ENCODE measurements around the gene TMEM240.
"Not testable (repeated sequence)": the region's sequence is repeated elsewhere in the genome, so short reads cannot be mapped to it uniquely, and the experiment has no call there.

Gene TMEM240

DNA sequence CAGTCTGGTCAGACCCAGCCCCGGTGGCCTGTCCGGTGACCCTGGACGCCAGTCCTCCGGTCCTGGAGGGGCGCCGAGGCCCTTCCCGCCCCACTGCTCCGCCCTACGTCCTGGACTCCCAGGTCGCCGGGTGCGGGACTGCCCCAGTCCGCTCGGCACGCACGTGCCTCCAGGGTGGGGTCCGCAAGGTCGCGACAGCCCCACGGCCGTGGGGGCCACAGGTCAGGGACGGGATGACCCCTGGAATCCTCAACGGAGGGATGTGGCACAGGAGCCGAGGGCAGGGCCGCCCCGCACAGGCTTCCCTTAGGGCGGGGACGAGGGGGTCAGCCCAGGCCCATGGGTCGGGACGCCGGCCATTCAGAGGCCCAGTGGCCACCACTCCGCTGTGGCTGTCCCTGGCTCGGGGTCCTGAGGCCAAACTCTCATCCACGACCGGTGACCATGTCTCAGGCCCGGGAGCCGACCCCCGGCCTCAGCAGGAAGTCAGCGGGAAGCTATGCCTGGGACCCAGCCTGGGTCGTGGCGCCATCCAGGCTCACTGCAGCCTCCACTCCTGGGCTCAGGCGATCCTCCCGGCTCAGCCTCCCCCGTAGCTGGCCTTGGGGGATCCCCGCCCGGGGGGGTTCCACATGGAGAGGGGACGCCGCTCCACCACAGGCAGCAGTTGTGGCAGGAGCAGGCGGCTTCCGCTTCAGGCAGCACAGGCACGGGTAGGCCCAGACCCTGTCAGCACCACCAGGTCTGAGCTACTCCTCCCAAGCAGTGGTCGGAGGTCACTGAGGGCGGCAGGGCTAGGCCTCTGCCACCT is 599 bp upstream of the TMEM240 start:
- DNase-seq (ENCODE audit: low read depth in 2 of 2): no peak

DNA sequence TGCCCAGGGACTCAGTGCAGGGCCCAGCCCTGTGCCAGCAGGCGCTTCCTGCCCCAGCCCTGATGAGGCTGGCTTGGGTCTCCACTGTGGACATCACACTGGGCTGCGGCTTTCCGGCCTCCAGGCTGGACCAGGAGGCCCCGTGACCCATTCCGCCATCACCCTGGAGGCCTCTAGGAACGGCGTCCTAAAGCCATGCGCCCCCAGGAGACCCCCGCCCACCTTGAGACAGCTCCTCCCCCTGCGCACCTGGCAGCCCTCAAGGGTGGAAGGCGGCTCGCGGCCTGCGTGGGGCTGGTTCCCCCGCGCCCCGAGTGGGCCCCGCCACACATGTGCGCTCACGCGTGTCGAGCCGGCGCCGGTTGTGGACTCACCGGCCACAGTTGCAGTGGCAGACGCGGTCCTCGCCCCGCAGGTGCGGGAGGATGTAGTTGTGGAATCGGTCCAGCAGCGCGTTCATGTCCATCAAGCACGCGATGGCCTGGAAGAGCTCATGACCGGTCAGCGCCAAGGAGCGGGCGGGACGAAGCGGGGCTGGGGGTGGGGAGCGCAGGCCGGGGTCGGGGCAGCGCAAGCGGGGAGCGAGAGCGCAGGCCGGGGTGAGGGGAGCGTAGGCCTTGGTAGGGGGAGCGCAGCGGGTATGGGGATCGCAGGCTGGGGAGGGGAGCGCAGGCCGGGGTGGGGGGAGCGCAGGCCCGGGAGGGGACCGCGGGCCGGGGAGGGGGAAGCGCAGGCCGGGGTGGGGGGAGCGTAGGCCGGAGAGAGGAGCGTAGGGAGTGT is 924 bp downstream of the TMEM240 start:
- DNase-seq (ENCODE audit: low read depth in 2 of 2): no peak

DNA sequence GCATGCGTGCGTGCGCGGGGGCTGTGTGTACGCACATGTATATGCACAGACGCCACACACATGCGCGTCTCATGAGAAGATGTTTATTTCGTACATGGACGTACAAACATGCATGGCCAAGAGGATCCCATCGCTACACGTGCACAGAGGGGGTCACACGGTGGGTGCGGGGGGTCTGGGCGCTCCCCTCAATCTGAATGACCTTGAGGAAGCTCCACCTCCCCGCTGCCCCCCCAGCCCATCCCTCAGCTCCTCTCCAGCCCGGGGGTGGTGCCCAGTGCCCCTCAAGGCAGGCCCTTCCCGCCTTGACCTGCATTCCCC is 1.5 kb downstream of the TMEM240 start:
- DNase-seq (ENCODE audit: low read depth in 2 of 2): no peak

DNA sequence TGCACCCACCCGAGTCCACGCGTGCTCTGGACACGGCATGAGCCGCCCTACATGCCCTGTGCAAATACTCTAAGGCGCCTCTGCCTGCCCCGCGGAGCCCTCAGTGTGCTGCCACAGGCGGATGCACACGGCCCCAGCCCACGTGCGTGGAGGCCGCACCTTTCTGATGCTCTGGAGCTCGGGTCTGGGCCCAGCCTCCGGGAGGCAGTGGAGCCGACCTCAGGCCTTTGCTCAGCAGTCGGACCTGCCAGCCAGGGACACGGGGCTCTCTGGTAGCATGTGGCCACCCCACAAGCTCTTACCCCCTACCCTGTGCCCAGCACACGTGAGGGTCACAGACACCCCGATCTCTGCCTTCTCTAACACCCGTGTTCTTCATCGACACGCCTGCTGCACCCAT is 2.1 kb downstream of the TMEM240 start:
- no peak for DNase-seq (ENCODE audit: low read depth in 2 of 2)

DNA sequence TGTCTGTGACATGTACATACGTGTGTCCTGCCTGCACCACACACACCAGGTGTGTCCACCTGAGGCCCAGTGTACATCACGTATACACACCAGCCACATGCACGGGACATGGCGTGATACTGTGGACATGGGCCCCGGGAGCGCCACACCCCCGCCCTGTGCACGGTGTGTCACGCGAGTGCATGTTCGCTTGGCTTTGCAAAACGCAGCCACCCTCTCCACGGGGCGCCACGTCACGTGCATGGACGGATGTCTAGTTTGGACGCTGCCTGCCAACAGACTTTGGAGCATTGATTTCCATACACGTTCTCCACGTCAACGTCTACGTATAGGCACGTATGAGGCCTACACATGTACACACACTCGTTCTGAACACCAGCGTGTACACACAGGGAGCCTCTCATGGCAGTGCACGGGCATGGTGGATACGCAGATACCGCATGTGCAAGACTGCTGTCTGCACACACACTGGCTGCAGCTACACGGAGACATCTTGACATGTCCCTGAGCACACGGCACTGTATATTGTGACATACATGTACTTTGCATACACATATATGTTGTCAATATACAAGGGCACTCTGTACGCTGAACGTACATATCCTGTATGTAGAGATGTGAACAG is 2.7 kb downstream of the TMEM240 start:
- DNase-seq (ENCODE audit: low read depth in 2 of 2): no peak

DNA sequence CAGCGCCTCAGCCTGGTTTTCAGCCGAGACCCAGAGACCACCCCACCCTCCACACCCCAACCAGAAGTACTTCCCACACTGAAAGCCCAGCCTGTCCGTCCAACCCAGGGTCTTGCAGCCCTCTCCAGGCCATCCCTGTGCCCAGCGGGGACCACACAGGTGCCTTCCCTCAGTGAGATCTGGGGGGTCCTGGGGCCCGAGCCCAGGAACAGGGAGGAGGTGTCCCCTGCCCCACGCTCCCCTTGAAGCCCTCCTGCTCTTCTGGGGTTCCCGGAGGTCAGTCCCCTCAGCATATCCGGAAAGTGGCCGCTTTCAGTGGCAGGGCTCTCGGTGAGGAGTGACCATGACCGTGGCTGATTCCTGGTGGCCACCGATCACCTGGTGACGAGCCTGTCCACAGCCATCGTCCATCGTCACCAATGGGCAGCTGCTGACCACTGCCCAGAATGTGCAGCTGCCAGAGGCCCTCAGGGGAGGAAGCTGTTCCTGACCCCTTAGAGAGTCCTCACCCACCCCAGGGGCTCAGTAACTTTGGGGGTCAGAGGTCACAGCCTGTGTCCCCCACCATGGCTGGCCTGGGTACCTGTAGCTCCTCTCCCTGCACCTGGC is 3.4 kb downstream of the TMEM240 start:
- DNase-seq (ENCODE audit: low read depth in 2 of 2): no peak

DNA sequence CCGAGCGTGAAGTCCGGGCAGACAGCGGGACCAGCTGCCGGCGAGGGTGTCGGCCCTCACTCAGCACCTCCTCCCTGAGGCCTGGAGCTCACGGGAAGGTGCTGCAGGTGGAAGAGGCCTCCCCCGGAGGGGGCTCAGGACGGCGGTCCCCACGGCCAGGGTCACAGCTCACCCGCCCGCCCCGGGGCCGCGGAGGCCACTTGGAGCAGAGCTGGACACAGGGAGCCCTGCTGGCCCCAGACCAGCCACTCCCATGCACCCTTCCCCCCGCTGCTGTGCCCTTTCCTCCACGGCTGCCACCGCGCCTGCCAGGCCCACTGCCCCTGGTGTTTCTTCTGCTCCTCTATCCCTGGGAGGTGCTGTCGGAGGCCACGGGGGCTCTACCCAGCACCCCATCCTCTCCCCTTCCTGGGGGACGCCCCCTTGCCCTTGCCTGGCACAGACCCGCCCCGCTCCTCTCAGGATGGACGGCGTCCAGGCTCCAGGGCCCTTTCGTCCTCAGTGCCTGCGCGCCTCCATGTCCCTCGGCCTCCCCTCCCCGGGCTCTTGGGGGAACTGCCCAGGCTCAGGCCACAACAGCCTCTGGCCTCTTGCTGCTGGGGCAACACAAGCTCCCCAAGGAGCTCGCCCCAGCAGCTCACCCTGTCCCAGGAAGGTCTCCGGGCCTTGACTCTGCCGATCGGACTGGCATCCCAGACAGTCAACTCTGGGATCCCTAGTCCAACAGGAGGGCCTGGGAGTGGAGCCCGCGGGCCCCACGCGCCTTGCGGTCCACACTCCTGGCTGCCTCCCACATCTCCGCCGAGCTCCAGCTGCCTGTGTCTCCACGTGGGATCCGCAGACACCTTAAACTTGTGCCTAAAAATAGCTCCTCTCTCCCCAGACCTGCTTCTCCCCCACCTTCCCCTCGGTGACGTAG is 4.1 kb downstream of the TMEM240 start:
- no peak for DNase-seq (ENCODE audit: low read depth in 2 of 2)

DNA sequence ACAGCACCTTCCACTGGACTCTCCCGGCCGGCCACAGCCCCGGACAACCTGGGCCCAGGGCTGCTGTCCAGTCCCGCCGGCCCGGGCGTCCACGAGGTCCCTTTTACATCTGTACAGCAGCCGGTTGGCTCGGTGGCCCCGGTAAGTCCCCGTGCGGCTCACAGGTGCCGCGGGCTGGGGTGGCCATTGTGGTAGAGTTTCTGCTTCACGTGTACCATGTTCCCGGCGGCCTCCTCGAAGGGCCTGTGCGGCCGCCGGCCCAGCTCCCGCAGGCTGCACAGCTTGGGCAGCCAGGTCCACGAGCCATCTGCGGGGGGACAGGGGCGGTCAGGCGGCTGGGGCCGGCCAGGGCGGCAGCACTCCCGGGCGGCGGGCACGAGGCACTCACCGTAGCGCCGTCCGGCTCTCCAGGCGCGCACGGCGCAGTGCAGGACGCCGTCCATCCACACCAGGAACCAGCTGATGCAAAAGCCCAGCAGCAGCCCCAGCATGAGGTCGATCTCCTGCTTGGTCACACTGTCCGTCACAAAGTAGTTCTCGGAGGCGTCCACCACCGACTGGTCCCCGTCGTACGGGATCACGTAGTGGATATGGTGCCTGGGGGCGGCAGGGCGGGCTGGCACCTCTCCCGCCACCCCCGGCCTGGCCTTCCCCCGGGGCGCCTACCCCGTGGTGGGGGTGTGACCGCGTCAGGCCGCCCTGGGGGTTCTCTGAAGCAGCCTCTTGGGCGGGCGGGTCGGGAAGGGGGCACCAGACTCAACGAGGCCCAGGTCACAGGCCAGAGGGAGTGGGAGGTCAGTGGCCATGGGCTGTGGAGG is 5.0 kb downstream of the TMEM240 start:
- no peak for DNase-seq (ENCODE audit: low read depth in 2 of 2)

DNA sequence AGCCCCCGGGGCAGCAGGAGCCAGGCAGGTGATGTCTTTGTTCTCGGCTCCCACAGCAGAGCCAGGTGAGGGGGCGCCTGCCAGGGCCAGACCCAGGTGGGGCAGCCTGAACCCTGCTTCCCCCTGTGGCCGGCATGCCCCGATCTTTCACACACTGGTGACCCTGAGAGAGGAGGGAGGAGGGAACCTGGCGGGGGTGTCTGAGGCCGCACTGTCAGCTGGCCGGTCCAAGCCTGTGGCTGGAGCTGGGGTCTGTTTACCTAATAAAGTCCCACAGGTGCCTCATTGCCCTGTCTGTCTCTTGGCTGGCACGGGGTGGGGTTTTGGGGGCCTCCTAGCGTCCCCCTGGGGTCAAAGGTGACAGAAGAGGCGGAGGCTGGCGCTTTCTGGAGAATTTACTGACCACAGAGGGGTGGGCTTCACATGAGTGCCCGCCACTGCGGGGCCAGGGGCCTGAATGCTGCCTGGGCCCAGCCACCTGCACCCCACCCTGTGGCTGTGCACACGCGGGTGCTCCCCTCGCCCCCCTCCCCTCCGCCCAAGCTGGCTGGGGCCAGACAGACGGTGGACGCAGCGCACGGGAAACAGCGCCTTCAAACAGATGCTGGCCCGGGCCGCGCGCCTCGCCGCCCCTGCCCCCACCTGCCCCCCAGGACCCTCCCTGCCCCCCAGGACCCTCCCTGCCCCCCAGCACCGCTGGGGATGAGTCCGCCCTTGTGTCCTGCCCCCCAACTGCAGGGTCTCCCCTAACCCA is 5.8 kb downstream of the TMEM240 start:
- DNase-seq (ENCODE audit: low read depth in 2 of 2): no peak

DNA sequence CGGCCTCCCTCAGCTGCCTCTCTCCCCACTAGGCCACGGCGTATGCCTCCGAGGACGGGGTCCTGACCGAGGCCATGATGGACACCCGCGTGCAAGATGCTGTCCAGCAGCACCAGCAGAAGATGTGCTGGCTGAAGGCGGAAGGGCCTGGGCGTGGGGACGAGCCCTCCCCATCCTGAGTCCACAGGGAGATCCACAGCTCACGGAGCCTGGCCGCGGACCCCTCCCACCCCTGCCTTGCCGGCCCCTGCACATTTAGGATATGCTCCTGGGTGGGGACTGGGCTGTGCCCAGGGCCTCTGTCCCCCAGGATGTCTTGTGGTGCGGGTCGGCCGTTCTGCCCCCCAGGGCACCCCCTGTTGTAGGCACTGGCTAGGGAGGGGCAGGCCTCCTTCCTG is 6.5 kb downstream of the TMEM240 start:
- not testable (repeated sequence) for DNase-seq (ENCODE audit: low read depth in 2 of 2)

DNA sequence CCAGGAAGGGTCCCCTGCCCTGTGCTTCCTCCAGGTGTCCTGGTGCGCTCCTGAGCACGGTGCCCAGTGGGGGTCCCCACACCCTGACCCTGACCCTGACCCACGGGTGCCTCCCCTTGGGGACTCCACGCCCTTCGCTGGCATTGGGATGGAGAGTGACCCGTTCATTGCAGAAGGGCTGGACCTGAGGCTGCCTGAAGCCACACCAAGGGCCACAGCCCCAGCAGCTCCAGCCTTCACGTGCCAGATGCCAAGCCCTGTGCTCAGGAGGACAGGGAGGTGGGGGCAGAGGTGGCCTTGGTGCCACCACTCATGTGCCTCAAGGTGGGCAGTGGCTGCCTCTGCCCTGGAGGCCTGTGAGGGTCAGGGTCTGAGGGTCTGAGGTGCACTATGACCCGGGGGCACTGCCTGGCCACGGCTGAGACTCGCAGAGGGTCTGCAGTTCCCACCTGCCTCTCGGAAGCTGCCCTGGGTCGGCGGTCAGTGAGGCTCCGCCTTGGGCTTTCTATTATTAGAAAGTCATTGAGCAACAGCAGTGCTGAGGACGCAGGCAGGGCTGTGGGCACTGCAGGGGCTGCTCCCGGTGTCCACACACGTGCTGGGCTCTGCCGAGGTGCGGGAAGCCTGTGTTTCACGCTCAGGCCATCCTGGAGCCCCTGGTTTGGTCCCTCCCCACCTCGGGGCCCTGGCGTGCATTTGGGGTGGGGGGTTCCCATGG is 7.1 kb downstream of the TMEM240 start:
- DNase-seq (ENCODE audit: low read depth in 2 of 2): not testable (repeated sequence)

DNA sequence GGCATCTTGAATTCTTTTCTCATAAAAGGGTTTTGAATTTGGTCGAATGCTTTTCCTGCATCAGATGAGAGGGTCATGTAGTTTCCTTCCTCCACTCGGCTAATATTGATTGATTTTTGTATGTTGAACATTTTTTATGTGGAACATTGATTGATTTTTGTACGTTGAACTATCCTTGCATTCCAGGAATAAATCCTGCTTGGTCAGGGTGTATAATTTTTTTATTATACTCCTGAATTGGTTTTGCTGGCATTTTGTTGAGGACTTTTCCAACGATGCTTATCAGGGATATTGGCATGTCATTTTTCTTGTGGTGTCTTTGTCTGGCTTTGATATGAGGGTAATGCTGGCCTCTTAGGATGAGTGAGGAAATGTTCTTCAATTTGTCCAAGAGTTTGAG is 8.5 kb downstream of the TMEM240 start:
- no peak for DNase-seq (ENCODE audit: low read depth in 2 of 2)

DNA sequence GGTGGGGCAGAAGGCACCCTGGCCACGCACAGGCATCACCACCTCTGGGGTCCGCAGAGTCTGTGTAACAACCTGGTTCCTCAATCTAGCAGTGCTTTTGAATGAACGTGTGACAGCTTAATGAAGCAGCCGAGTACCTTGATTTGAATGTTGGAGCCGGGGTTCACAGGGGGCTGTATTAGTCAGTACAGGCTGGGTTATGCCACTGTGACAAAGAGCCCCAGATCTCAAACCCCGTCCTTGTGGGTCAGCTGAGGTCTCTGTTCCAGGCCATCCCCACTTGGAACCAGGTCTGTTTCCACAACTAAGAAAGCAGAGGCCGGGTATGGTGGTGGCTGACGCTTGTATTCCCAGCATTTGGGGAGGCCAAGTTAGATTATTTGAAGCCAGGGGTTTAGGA is 10.5 kb downstream of the TMEM240 start:
- DNase-seq (ENCODE audit: low read depth in 2 of 2): no peak

DNA sequence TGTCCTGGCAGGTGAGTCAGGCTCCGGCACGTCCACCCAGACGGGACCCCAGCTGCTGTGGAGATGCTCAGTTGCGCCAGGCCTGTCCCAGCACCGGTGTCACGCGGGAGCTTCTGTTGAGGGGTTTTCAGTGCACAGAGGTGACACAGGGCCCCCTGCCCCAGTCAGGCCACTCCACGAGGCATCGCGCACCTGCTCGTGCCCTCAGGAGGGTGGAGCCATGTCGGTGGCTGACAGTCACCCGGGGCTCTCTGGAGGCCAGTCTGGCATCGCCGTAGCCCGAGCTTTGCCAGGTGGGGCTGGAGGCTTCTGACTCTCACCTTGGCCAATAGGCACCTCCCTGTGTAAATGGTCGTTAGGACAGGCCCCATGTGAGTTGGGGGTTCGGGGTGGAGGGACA is 11.1 kb downstream of the TMEM240 start:
- no peak for DNase-seq (ENCODE audit: low read depth in 2 of 2)

DNA sequence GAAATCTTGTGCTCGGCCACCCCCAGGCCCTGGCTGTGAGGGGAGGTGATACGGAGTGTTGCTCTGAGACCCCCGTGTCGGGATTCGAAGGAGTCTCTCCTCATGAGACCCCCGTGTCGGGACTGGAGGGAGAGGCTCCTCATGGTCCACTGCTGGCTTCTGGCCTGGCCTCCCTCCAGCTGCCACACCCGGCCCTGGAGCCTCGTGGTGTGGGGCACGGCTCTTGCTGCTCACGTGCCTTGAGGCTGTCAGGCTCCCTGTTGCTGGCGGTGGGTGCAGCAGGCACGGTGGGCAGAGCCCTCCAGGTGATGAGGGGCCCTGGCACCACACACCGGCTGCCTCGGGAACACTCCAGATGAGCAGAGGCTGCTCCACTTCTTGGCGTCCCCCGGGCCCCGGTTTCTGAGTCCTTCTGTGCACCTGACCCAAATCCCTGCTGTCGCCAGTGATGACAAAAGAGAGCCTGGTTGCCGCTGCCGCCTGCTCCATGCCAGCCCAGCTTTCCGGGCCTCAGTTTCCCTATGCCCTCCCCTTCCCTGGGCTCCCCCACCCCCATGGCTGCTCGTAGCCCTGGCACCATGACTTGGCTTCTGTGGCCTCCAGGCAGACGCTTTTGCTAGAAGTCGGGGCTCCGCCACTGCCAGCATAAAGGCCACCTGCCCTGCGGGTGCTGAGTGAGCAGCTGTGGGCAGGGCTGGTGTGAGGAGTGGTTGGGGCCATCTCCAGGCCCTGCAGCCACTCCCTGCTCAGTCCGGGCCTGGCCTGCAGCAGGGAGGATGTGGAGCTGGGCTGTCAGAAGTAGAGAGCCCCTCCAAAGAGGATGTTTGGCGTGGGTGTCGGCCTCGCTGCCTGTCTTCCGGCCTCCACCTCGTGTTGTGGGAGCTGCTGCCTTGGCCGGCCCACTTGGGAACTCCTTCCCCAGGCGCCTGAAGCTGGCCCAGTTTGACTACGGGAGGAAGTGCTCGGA is 11.8 kb downstream of the TMEM240 start:
- DNase-seq (ENCODE audit: low read depth in 2 of 2): no peak

DNA sequence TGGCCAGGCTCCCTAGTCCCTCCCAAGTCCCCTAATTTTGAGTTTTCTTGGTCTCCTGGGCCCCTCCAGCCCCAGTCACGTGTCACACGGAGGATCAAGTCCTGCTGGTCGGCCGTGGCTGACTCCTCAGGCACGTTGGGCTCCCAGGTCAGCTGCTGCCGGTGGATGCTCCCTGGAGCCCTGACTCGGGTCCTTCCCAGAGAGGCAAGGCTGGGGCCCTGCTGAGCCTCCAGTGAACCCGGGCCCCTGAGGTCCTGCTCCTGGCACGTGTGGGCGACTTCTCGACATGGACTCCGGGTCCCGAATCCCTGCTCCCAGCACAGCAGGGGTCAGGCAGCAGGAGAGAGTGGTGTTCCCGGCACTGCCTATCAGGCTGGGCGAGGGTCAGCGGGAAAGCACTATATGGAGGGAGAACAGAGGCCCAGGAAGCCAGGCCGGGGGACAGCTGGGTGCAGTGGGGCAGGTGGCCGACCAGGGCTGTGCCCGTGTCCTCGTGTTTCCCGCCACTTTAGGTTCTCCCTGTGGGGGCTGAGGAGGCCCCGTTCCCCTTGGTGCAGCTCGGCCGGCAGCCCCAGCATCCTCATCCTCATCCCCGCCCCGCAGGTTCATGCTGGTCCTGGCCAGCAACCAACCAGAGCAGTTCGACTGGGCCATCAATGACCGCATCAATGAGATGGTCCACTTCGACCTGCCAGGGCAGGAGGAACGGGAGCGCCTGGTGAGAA is 13.2 kb downstream of the TMEM240 start:
- DNase-seq (ENCODE audit: low read depth in 2 of 2): no peak

DNA sequence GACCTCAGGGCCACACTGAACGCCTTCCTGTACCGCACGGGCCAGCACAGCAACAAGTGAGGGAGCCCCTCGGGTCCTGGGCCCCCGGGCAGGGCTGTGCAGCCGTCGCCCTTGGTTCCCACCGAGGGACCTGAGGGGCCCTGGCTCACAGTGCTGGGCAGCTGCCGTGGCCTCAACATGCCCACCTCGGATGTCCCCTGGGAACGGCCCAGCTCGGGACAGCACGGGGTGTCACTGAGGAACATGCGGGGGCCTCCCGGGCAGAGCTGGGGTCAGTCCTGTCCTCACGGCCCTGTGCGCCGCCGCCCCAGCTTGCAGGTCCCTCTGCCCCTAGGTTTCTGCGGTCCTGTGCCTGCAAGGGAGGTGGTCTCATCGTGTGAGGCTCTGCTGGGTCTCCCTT is 13.9 kb downstream of the TMEM240 start:
- DNase-seq (ENCODE audit: low read depth in 2 of 2): not testable (repeated sequence)

Measured in stimulated activated CD8-positive, alpha-beta memory T cell treated with anti-CD3 and anti-CD28 coated beads, Interleukin-2, amount 100 ng/mL, for 1 hour (primary cell).